K562 (cell line): ENCODE data around the gene HCAR2. TPM values are rescaled to one million over a fixed set of nuclear protein-coding genes. Genes with fewer than 3 reads are reported as not detected.

Experiments
- ATAC-seq: fragments of 200-7000 bp; cut with Tn5 transposase; 3 replicates; pipeline ENCODE4 v1.9.1; 2020; ENCODE audit warnings: moderate library complexity
- BruUV-seq: library from RNA; stranded (reverse); fragments of 400-500 nt; replicated peaks from 2 replicates; lab custom pipeline; 2021; lab: Mats Ljungman, UMichigan
- CTCF ChIA-PET: fragments of 300-600 bp; formaldehyde crosslinking; extraction: SDS; loops from one replicate; lab custom pipeline; 2021; ENCODE audit warnings: low intra/inter-chr PET ratio; lab: Yijun Ruan, JAX
- POLR2A ChIA-PET: fragments of 300-600, 350-650 bp; sonication (Branson Sonifier 250); formaldehyde crosslinking; extraction: SDS; loops from one replicate; lab custom pipeline; 2021; ENCODE audit warnings: antibody characterized with exemption, inconsistent platforms; lab: Yijun Ruan, JAX
- DNase-seq, 4 experiments: peaks; one replicate each; pipeline versions ENCODE4 v3.0.0 to v3.0.0-alpha.2; 2011 to 2018; ENCODE audit warnings: low spot score in 3 of 4, mixed read lengths in 3 of 4; ENCODE audit errors: extremely low read depth in 1 of 4
- FAIRE-seq: peaks from 2 replicates; lab custom pipeline; 2011; peaks lifted over from hg19 to GRCh38; lab: Jason Lieb, UNC
- H2AFZ ChIP-seq: 2 replicates; pipeline ENCODE4 v1.6.0; 2011; ENCODE audit warnings: low read depth, low read length, control low read depth, inconsistent platforms
- H3K27ac ChIP-seq: fragments of 200-600 bp; 3 replicates; pipeline ENCODE4 v1.8.0; 2011; ENCODE audit warnings: low read depth, mild to moderate bottlenecking, control low read depth, inconsistent platforms, low read length, moderate library complexity, mixed read lengths; ENCODE audit errors: extremely low read depth
- H3K27me3 ChIP-seq, 2 experiments: fragments of 300-600 bp in 1 of 2; 2 replicates in 1 of 2; 3 replicates in 1 of 2; pipeline versions ENCODE4 v1.6.0 to v1.8.0; 2011; ENCODE audit warnings: inconsistent platforms in 2 of 2, low read length in 2 of 2, mild to moderate bottlenecking in 1 of 2, mixed read lengths in 1 of 2, moderate library complexity in 1 of 2; ENCODE audit not compliant: control insufficient read depth in 2 of 2, insufficient read depth in 2 of 2
- H3K36me3 ChIP-seq: fragments of 300-600 bp; 3 replicates; pipeline ENCODE4 v1.8.0; 2011; ENCODE audit warnings: mild to moderate bottlenecking, low read length, inconsistent platforms; ENCODE audit not compliant: control insufficient read depth, insufficient read depth
- H3K4me1 ChIP-seq, 2 experiments: fragments of 200-600 bp in 1 of 2; replicated peaks in 1 of 2; 2 replicates in 1 of 2; 3 replicates in 1 of 2; pipeline versions ENCODE4 v1.5.1 to v1.8.0; 2011; ENCODE audit warnings: inconsistent platforms in 2 of 2, low read length in 2 of 2, mild to moderate bottlenecking in 1 of 2, mixed read lengths in 1 of 2, moderate library complexity in 1 of 2; ENCODE audit not compliant: control insufficient read depth in 2 of 2, insufficient read depth in 2 of 2
- H3K4me2 ChIP-seq: 2 replicates; pipeline ENCODE4 v1.6.1; 2011; ENCODE audit warnings: low read length, control low read depth, inconsistent platforms, mixed read lengths; ENCODE audit not compliant: insufficient read depth
- H3K4me3 ChIP-seq: fragments of 200-600 bp; sonication (generic), shearing (Covaris generic); 2 replicates; pipeline ENCODE4 v1.5.1; 2016; ENCODE audit warnings: control low read depth, inconsistent platforms
- H3K79me2 ChIP-seq: fragments of 200-600 bp; 3 replicates; pipeline ENCODE4 v1.8.0; 2011; ENCODE audit warnings: low read length, inconsistent platforms; ENCODE audit not compliant: control insufficient read depth, insufficient read depth
- H3K9ac ChIP-seq, 2 experiments: 2 replicates each; pipeline versions ENCODE4 v1.6.0 to v1.6.1; 2011; ENCODE audit warnings: low read depth in 2 of 2, low read length in 2 of 2, control low read depth in 1 of 2, inconsistent platforms in 1 of 2, mild to moderate bottlenecking in 1 of 2, mixed read lengths in 1 of 2; ENCODE audit not compliant: insufficient read depth in 1 of 2
- H3K9me1 ChIP-seq: one replicate; pipeline ENCODE4 v1.6.0; 2011; ENCODE audit warnings: inconsistent platforms, mild to moderate bottlenecking, low read length, moderate library complexity; ENCODE audit not compliant: control insufficient read depth, insufficient read depth
- H3K9me3 ChIP-seq: replicated peaks from 2 replicates; pipeline ENCODE4 v1.5.1; 2011; ENCODE audit warnings: low read depth, low read length, inconsistent platforms; ENCODE audit not compliant: control insufficient read depth, insufficient read depth
- H4K20me1 ChIP-seq: replicated peaks from 2 replicates; pipeline ENCODE4 v1.6.1; 2011; ENCODE audit warnings: low read length, inconsistent platforms, mixed read lengths; ENCODE audit not compliant: control insufficient read depth, insufficient read depth
- CTCF ChIP-seq, 3 experiments: IDR thresholded peaks in 2 of 3; conservative IDR thresholded peaks in 1 of 3; 2 replicates each; pipeline ENCODE4 v1.5.1; 2011 to 2012; ENCODE audit warnings: low read length in 3 of 3, mild to moderate bottlenecking in 3 of 3, control low read depth in 2 of 3, improper control_type of control experiment in 1 of 3, inconsistent platforms in 1 of 3, low read depth in 1 of 3, mixed read lengths in 1 of 3, moderate library complexity in 1 of 3; ENCODE audit not compliant: insufficient read depth in 2 of 3
- GABPA ChIP-seq: fragments of 200-800 bp; sonication (Bioruptor generic); conservative IDR thresholded peaks from 2 replicates; pipeline ENCODE4 v1.6.1; 2016; ENCODE audit warnings: low read depth, missing genetic modification characterization, missing compliant biosample characterization
- LEF1 ChIP-seq: fragments of 450-650 bp; IDR thresholded peaks from 2 replicates; pipeline ENCODE4 v1.6.1; 2016; ENCODE audit warnings: mild to moderate bottlenecking
- NBN ChIP-seq: fragments of 450-650 bp; IDR thresholded peaks from 2 replicates; pipeline ENCODE4 v1.6.1; 2016; ENCODE audit warnings: low read depth, mild to moderate bottlenecking
- RNF219 ChIP-seq: fragments of 250-450 bp; sonication (Bioruptor Pico); IDR thresholded peaks from 2 replicates; pipeline ENCODE4 v1.5.0; 2022; ENCODE audit warnings: mild to moderate bottlenecking
- SUPT5H ChIP-seq: fragments of 450-650 bp; IDR thresholded peaks from 2 replicates; pipeline ENCODE4 v1.6.1; 2016
- TAL1 ChIP-seq: fragments of 450-650 bp; IDR thresholded peaks from 2 replicates; pipeline ENCODE4 v1.6.1; 2016; ENCODE audit warnings: mild to moderate bottlenecking
- YY1 ChIP-seq, 3 experiments: IDR thresholded peaks; 2 replicates each; pipeline ENCODE4 v1.6.1; 2011; ENCODE audit warnings: low read length in 2 of 3, mild to moderate bottlenecking in 2 of 3, moderate library complexity in 2 of 3, borderline replicate concordance in 1 of 3, control low read depth in 1 of 3, low read depth in 1 of 3; ENCODE audit not compliant: insufficient read depth in 3 of 3, insufficient replicate concordance in 2 of 3, control insufficient read depth in 1 of 3, insufficient read length in 1 of 3; ENCODE audit errors: extremely low read depth in 1 of 3
- ZNF766 ChIP-seq: fragments of 200-800 bp; sonication (Bioruptor generic); conservative IDR thresholded peaks from 2 replicates; pipeline ENCODE4 v1.6.1; 2016; ENCODE audit warnings: missing genetic modification characterization, missing compliant biosample characterization
- WGBS: fragments of 100-300 bp; shearing (Covaris generic); methylation state at CpG from one replicate; pipeline ENCODE4 v1.1.6; 2016; ENCODE audit warnings: low coverage, mixed read lengths; ENCODE audit not compliant: insufficient coverage; ENCODE audit errors: missing lambda C conversion rate; 5-methylcytosine and 5-hydroxymethylcytosine counted together
- in situ Hi-C: fragments of 300-500 bp; cut with MboI; formaldehyde crosslinking; loops from 4 replicates; pipeline ENCODE4 v1.15.0; 2018; ENCODE audit warnings: inconsistent platforms, mixed read lengths
- intact Hi-C: fragments of 100-400 bp; cut with micrococcal nuclease; formaldehyde crosslinking; loops from 2 replicates; pipeline ENCODE4 v1.14.2; 2022
- polyA plus RNA-seq, 8 experiments: library from polyadenylated mRNA; depleted of rRNA in 4 of 8; stranded (reverse) in 5 of 8; unstranded in 3 of 8; fragments of >200 nt; fragmentation: Nextera tagmentation in 2 of 8; fragmentation: Illumina TruSeq in 1 of 8; extraction: Ambion mirVana in 2 of 8; extraction: Trizol in 1 of 8; gene quantifications; 2 replicates each; pipeline versions ENCODE4 v1.2.1 to v1.2.3, GENCODE V29; 2011 to 2014; ENCODE audit warnings: inconsistent platforms in 1 of 8, missing spikeins in 1 of 8
- total RNA-seq, 7 experiments: library from RNA; depleted of rRNA in 6 of 7; stranded (reverse); fragments of >200 nt in 6 of 7; fragmentation: Illumina TruSeq in 2 of 7; extraction: Trizol in 2 of 7; gene quantifications; 2 replicates each; pipeline versions ENCODE4 v1.2.1 to v1.2.3, GENCODE V29; 2011 to 2021; ENCODE audit warnings: low replicate concordance in 1 of 7

HCAR2 gene
- total and polyA plus RNA-seq, 9 of the 15 experiments (the other 6 are each of a cell fraction or from before 2014, with no cell fraction given) = not detected

- ATAC-seq (peak; percentile 94), FAIRE-seq (peak; percentile 84), DNase-seq (peak; percentile 95 to 98 (median 96))
- no TSS peak for BruUV-seq
- ChIA-PET CTCF (interaction anchor here (0.6 to 4.1 kb wide), 3 partner anchors 8 to 115 kb away, joined by 3 to 61 read pairs (median 5); no protein-coding TSS in a partner anchor), POLR2A (interaction anchor here (0.5 to 1.6 kb wide), 9 partner anchors 10 to 549 kb away, joined by 3 to 6 read pairs (median 3); partner anchors contain the start of genes B3GNT4 and OGFOD2)
- no peaks in the 10 kb centered on the region for H3K9me3 ChIP-seq
- peaks cover 31 to 33% of the 10 kb centered on the region in 2 experiments; a peak in 4 of 5 replicates for H3K4me1 ChIP-seq
- peaks cover 40% of the 10 kb centered on the region for H3K36me3 ChIP-seq
- no peaks in the 10 kb centered on the region for H3K27me3 ChIP-seq
- intact Hi-C loops = loop anchor here (1.0 to 10.0 kb wide), 2 partner anchors 114 to 358 kb away; no protein-coding TSS in a partner anchor
- WGBS = under 1% methylated on average over 51 of the region's 73 CpGs
- H2AFZ ChIP-seq = peak within 1 kb of the TSS; percentile 93
- H3K4me3 ChIP-seq = peak within 1 kb of the TSS; percentile 77
- H3K79me2 ChIP-seq = peaks cover 40% of the 10 kb centered on the region
- no peaks in the 10 kb centered on the region for H3K9me1 ChIP-seq
- in situ Hi-C loops = loop anchor here (5.0 kb wide), 1 partner anchor 115 kb away; no protein-coding TSS in a partner anchor
- no peaks in the 10 kb centered on the region; the same call in 1 of the 2 replicates for H4K20me1 ChIP-seq
- peak within 1 kb of the TSS; percentile 99 for H3K4me2 ChIP-seq
- peak within 1 kb of the TSS; percentile 97 to 98 for H3K9ac ChIP-seq
- peak within 1 kb of the TSS; percentile 87 for H3K27ac ChIP-seq
- TF ChIP-seq ZNF766 (CRISPR knock-in tag) = peak; percentile 50; the same call in 1 of the 2 replicates
- TF ChIP-seq NBN = 0 out of 2 replicates have a peak, but pooled peaks have one; percentile 35
- TF ChIP-seq RNF219 (CRISPR knock-in tag) = no peak
- peak; percentile 95 for TF ChIP-seq SUPT5H
- TF ChIP-seq TAL1 = no peak
- TF ChIP-seq YY1 (IDR thresholded peaks at IDR 0.05; ENCODE audit: borderline replicate concordance in 1 of 3, control insufficient read depth in 1 of 3, extremely low read depth in 1 of 3, insufficient read depth in 3 of 3, insufficient read length in 1 of 3, insufficient replicate concordance in 2 of 3, low read depth in 1 of 3, low read length in 2 of 3) = peak in 2 of 3 experiments; percentile 41 to 44
- peak; percentile 75 for TF ChIP-seq GABPA
- peak; percentile 96 to 98 (median 98) for TF ChIP-seq CTCF (IDR thresholded peaks at IDR 0.05 in 2 of 3, conservative IDR thresholded peaks at IDR 0.05 in 1 of 3; ENCODE audit: insufficient read depth in 2 of 3, low read depth in 1 of 3, low read length in 3 of 3)
- 0 out of 2 replicates have a peak, but pooled peaks have one; percentile 23 for TF ChIP-seq LEF1
Observed at GRCh38 chr12:122752464-122753318, 49.5 kb upstream of the HCAR2 start, which contains the start of gene DENR. TSS of gene DENR (plus strand) at chr12:122752824. CDS start at chr12:122753702, 878 bp downstream.
